GM19238 (cell line): Measurements from ENCODE around the gene F2.
"Not testable (repeated sequence)": the region's sequence is repeated elsewhere in the genome, so short reads cannot be mapped to it uniquely, and the experiment has no call there.

Source experiments
- DNase-seq: peaks from one replicate; pipeline ENCODE4 v3.0.0; 2011; ENCODE audit warnings: low spot score; ENCODE audit not compliant: insufficient read length

Gene F2

DNA sequence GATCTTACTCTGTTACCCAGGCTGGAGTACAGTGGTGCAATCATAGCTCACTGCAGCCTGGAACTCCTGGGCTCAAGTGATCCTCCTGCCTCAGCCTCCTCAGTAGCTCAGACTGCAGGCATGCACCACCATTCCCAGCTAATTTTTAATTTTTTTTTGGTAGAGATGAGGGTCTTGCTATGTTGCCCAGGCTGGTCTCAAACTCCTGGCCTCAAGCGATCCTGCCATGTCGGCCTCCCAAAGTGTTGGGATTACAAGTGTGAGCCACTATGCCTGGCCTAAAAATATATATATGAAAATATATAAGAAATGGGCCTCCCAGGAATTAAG is 1.2 kb upstream of the F2 start:
- not testable (repeated sequence) for DNase-seq

DNA sequence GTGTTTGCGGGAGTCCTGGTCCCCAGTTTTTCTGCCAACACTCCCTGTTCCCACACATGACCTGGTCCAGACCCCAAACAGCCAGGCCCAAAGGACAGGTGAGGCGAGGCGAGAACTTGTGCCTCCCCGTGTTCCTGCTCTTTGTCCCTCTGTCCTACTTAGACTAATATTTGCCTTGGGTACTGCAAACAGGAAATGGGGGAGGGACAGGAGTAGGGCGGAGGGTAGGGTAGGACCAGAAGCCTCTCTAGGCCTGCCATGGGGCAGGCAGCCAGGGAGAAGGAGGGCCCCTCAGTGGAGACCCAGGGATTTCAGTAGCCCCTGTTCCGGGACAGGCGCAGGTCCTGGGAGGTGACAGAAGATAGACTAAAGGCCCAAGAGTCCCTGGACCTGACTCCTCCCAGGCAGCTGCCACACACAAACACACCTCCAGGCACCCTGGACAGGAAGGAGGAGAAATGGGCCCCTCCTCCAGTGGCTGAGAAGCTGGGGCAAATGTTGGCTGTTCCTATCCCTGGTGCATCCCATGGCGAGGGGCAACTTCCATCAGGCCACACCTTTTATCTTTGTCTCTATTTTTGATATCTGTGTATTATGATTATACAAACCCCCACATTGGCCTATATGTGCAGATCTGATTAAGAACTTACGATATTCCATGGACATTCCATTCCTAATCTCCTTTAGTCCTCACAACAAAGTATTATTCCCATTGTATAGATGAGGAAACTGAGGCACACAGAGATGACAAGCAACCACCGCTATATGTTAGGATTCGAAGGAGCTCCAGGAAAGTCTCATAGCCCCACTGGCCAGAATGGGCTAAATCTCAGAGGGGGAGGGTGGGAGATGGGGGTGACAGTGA is 626 bp upstream of the F2 start:
- DNase-seq: no peak

DNA sequence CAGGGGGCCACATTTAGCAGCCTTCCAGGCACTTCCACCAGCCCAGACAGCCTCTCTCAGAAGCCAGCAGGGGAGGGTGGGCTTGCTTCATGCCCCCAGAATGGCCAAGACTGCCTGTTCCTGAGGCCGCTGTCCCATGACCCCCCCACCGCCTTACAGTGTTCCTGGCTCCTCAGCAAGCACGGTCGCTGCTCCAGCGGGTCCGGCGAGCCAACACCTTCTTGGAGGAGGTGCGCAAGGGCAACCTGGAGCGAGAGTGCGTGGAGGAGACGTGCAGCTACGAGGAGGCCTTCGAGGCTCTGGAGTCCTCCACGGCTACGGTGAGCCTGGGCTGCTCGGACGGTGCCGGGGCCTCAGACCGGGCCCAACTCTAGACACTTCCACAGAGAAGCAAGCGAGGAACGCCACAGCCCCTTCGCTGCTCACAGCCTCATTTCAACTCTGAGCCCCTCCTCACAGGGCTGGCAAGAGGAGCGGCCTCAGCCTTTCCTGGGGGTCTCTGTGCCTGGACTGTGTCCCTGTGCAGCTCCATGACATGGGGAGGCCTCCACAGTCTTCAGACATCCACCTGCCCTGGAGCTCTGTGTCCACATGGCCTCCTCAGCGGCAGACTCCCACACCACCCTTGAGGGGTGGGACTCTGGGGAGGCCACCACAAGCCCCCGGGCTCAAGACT is 668 bp downstream of the F2 start:
- no peak for DNase-seq

DNA sequence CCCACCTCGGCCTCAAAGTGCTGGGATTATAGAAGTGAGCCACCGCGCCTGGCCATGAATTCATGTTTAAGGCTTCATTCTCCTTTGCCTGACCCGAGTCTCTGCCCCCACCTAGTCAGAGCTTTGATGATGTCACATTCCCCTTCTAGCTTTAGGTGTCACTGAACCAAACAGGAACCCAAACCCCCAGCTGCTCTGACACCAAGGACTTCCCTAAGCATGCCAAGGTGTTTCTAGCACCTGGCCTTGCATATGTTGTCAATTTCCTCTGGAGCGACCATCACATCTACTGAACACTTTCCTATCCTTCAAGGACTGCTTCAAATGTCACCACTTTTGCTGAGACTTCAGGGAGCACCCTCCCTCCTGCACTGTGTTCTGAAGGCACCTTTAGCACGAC is 2.3 kb downstream of the F2 start:
- DNase-seq: no peak

DNA sequence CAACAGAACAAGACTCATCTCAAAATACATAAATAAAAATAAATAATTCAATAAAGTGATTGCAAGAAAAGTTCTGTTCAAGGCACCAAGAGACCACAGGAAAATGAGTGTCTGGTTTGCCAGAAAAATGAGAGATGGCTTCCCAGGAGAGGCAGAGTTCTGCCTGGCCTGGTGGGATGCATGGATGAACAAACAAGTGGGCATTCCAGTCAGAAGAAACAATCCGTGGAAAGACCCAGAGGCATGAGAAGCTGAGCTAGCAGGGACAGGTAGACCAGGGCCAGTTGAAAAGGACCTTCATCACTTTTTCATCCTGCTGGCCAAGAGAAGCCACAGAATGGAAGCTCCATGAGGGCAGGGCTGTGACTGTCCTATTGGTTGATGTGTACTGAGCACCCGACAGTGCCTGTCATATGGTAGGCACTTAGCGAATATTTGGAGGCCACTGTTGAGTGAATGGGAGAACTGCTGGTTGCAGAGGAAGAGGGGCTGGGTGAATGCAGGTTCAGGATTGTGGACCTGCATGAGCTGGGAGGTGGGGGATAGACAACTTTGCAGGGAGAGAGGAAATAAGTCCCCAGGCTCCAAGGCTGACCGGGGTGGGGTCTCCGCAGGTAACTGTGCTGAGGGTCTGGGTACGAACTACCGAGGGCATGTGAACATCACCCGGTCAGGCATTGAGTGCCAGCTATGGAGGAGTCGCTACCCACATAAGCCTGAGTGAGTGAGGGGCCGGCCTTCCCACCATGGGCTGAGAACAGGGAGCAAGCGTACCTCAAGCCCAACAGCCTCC is 3.7 kb downstream of the F2 start:
- DNase-seq: no peak

DNA sequence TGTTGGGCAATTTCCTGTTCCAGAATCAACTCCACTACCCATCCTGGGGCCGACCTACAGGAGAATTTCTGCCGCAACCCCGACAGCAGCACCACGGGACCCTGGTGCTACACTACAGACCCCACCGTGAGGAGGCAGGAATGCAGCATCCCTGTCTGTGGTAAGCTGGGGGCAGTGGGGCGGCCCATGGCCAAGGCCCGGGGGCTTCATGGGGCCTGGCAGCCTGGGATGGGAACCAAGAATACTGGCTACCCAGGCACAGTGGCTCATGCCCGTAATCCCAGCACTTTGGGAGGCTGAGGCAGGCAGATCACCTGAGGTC is 4.3 kb downstream of the F2 start:
- no peak for DNase-seq

DNA sequence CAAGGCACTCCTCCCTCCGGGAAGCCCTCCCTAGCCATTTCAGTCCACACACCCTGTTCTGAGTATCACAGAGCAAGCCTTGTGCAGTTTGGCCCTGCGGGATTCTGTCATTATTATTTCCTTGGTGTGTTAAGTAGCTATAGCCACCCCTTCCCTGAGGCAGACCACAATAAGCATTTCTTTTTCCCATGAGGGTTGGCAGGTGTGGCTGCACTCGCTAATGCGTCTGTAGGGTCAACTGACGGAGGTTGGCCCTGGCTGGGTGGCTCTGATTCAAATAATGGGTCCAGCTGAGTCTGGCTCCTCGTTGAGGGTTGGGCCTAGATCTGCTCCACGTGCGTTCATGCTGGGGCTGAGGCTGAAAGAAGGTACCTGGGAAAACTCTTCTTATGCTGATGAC is 5.1 kb downstream of the F2 start:
- no peak for DNase-seq

DNA sequence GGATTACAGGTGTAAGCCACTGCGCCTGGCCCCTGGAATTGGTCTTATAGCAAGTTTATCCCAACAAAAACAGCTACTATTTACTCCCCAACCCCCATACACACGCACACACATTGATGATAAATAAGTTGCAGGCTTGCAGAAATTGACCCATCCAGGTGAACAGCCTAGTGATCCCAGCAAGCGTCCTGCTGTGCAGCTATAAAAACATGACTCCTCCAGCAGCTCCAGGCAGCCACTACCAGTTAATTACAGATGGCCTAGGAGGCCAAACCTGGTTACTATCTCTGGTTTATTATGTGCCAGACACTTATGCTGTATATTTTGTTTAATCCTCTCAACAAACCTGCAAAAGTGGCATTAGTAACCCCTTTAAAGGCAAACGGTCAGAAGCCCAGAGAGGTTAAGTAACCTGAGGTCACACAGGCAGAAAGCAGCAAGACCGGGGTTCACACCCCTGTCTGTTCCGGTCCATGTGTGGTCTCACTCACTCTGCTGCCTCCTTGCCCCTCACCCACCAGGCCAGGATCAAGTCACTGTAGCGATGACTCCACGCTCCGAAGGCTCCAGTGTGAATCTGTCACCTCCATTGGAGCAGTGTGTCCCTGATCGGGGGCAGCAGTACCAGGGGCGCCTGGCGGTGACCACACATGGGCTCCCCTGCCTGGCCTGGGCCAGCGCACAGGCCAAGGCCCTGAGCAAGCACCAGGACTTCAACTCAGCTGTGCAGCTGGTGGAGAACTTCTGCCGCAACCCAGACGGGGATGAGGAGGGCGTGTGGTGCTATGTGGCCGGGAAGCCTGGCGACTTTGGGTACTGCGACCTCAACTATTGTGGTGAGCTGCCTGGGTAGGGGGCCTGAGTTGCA is 6.6 kb downstream of the F2 start:
- no peak for DNase-seq

DNA sequence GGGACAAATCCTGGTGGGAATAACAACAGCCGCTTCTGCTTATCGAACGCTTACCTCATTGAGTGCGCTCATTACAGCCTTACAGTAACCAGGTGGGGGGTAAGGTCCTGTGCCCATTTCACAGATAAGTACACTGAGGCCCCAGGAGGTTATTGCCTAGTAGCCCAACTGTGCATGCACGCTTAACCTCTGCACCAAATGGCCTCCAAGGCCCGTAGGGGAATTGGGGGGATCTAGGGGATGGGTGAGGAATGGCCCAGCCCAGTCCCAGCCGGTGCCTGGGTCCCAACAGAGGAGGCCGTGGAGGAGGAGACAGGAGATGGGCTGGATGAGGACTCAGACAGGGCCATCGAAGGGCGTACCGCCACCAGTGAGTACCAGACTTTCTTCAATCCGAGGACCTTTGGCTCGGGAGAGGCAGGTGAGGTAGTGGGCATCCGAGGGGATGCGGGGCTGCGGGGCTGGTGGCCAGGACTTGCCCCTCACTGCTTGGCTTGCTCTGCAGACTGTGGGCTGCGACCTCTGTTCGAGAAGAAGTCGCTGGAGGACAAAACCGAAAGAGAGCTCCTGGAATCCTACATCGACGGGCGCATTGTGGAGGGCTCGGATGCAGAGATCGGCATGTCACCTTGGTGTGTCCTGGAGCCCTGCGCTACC is 7.3 kb downstream of the F2 start:
- no peak for DNase-seq

DNA sequence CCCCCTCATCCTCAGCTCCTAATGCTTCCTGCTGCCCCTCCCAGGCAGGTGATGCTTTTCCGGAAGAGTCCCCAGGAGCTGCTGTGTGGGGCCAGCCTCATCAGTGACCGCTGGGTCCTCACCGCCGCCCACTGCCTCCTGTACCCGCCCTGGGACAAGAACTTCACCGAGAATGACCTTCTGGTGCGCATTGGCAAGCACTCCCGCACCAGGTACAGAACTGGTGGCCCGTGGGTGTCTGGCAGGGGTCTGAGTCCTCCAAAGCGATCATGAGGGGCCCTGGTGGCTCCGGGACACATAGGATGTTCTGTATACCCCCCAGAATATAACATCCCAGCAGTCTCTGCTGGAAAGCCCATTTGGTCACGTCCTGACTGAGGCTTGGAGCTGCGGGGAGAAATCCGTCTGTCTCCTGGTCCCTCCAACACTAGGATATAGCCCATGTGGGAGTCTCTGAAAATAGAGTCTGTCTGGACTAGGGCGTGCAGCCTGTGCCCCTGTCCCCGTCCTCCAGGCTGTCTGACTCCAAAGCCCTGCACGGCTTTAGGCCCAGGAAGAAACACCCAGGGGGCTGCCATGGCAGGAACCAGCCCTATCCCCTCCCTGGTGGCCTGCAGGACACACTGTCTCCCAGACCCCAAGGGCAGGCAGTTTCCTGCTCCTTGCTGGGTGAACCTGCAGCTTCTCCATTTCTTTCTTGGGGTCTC is 9.1 kb downstream of the F2 start:
- no peak for DNase-seq

DNA sequence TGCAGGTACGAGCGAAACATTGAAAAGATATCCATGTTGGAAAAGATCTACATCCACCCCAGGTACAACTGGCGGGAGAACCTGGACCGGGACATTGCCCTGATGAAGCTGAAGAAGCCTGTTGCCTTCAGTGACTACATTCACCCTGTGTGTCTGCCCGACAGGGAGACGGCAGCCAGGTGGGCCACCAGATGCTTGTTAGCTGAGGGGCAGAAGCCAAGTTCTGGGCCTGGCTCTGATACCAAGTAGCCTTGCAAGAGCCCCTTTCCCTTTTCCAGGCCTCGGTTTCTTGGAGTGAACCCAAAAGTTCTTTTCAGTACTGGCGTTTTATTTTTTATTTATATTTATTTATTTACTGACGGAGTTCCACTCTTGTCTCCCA is 9.6 kb downstream of the F2 start:
- no peak for DNase-seq

DNA sequence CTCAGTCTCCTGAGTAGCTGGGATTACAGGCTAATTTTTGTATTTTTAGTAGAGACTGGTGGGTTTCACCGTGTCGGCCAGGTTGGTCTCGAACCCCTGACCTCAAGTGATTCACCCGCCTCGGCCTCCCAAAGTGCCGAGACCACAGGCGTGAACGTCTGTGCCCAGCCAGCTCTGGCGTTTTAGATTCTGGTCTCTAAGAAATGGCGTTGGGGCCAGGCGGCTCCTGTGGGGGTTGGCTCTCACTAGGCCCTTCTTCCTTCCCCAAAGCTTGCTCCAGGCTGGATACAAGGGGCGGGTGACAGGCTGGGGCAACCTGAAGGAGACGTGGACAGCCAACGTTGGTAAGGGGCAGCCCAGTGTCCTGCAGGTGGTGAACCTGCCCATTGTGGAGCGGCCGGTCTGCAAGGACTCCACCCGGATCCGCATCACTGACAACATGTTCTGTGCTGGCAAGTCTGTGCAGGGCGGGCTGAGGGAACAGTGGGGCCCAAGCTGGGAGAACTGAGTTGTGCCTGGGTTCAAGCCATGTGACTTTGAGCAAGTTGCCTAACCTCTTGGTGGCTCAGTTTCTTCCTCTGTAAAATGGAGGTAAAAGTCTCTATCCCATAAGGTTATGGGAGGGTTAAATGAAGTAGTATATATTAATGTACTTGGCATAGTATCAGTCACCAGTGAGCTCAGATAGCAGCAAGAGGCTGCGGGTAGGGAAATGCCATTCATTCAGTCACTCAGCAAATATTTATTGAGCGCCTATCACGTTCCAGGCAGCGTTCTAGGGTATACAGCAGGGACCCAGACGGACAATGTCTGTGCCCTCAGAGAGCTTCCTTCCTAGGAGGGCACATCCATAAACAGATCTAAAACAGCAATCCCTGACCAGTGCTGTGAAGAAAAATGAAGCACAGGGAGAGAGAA is 10.4 kb downstream of the F2 start:
- no peak for DNase-seq

DNA sequence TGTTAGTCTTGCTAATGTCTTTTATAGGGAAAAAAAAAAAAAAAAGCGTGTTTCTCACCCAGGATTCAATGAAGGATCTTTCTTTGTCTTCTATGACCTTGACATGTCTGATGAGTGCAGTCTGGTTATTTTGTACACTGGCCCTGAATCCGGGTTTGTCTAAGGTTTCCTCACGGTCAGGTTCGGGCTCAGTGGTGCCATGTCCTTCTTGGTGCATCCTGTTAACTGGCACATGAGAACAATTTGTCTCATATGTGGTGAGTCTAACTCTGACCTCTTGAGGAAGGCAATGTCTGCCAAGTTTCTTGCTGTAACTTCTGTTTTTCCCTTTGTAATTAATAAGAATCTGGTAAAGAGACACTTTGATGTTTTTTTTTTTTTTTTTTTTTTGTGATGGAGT is 12.5 kb downstream of the F2 start:
- DNase-seq: no peak

DNA sequence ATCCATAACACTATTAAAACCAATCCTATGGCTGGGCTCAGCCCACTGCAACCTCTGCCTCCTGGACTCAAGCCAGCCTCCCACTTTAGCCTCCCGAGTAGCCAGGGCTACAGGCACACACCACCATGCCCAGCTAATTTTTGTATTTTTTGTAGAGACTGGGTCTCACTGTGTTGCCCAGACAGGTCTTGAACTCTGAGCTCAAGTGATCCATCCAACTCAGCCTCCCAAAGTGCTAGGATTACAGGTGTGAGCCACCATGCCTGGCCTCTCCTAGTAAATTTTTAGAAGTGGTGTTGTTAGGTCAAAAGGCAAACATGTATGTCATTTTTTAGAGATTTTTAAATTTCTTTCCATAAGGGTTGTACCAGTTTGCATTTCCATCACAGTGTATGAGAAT is 14.2 kb downstream of the F2 start:
- no peak for DNase-seq

DNA sequence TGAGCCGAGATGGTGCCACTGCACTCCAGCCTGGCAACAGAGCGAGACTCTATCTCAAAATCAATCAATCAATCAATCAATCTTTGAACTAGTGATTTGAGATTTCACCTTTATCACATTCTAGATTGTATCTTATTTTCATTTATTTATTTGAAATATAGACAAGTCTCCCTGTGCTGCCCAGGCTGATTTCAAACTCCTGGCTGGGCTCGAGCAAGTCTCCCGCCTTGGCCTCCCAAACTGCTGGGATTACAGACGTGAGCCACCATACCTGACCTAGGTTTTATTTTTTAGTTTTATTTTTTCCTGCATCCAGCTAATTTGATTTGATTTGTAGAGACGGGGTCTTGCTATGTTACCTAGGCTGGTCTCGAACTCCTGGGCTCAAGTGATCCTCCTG is 17.1 kb downstream of the F2 start:
- DNase-seq: no peak

DNA sequence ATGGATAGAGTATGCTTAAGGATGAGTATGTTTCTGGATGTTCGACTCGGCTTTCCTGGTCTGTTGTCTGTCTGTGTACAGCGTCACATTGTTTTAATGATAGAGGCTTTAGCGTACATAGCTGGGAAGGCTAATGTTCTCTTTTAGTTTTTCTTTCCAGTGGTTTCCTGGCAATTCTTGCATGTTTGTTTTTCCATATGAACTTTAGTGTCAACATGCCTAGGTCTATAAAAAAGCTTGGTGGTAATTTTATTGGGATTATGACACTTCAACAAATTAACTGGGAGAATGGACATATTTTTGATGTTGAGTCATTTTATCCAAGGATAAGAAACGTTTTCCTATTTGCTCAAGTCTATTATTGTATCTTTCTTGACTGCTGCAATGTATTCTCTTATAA is 17.6 kb downstream of the F2 start:
- no peak for DNase-seq

DNA sequence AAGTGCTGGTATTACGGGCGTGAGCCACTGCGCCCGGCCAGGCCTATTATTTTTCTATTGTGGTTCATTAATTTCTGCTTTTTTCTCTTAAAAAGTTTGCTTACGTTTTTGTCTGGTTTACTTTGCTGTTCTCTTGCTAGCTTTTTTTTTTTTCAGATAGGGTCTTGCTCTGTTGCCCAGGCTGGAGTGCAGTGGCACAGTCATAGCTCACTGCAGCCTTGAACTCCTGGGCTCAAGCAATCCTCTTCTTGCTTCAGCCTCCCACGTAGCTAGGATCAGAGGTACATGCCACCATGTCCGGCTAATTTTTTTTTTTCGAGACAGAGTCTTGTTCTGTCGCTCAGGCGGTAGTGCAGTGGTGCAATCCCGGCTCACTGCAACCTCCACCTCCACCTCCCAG is 18.7 kb downstream of the F2 start:
- DNase-seq: no peak

DNA sequence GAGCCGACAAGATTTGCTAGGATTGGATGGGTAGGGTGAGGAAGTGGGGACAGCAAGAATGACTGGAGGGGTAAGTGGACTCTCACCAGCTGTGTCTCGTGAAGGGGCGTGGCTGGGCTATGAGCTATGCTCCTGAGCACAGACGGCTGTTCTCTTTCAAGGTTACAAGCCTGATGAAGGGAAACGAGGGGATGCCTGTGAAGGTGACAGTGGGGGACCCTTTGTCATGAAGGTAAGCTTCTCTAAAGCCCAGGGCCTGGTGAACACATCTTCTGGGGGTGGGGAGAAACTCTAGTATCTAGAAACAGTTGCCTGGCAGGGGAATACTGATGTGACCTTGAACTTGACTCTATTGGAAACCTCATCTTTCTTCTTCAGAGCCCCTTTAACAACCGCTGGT is 19.9 kb downstream of the F2 start:
- DNase-seq: no peak
